Heart left ventricle (tissue), 16 donors: ENCODE measurements around the gene GHRL. TPM values are rescaled to one million over a fixed set of nuclear protein-coding genes. Genes with fewer than 3 reads are reported as not detected.

Source experiments
- ATAC-seq, 4 donors: fragments of 200-7000 bp; cut with Tn5 transposase; one replicate each; pipeline ENCODE4 v1.9.1; 2020 to 2022; ENCODE audit warnings: moderate library complexity in 4 of 4, mild to moderate bottlenecking in 3 of 4, moderate number of reproducible peaks in 1 of 4
- DNase-seq, 5 donors: peaks; one replicate each; pipeline ENCODE4 v3.0.0-alpha.2; 2020
- H3K27ac ChIP-seq, 12 donors: fragments of 200-600 bp; sonication (generic) in 4 of 12; one replicate each; pipeline versions ENCODE4 v1.5.0 to v1.8.0; 2016 to 2022; ENCODE audit warnings: mild to moderate bottlenecking in 2 of 12
- H3K27me3 ChIP-seq, 9 donors: fragments of 200-600 bp; sonication (generic) in 2 of 9; one replicate each; pipeline versions ENCODE4 v1.5.1 to v1.8.0; 2016 to 2022; ENCODE audit warnings: mild to moderate bottlenecking in 3 of 9
- H3K36me3 ChIP-seq, 9 donors: fragments of 200-600 bp; sonication (generic) in 2 of 9; one replicate each; pipeline versions ENCODE4 v1.5.0 to v1.8.0; 2018 to 2022; ENCODE audit warnings: mild to moderate bottlenecking in 2 of 9
- H3K4me1 ChIP-seq, 12 donors: fragments of 200-600 bp; sonication (generic) in 4 of 12; one replicate each; pipeline versions ENCODE4 v1.5.0 to v1.8.0; 2016 to 2022; ENCODE audit warnings: mild to moderate bottlenecking in 3 of 12
- H3K4me3 ChIP-seq, 12 donors: fragments of 200-600 bp; sonication (generic) in 4 of 12; one replicate each; pipeline versions ENCODE4 v1.5.0 to v1.8.0; 2017 to 2022; ENCODE audit warnings: mild to moderate bottlenecking in 9 of 12, moderate library complexity in 4 of 12
- H3K9me3 ChIP-seq, 12 donors: fragments of 200-600 bp; sonication (generic) in 4 of 12; one replicate each; pipeline versions ENCODE4 v1.5.0 to v1.8.0; 2016 to 2022; ENCODE audit warnings: mild to moderate bottlenecking in 1 of 12
- CTCF ChIP-seq, 12 donors: fragments of 200-600 bp; sonication (generic) in 4 of 12; IDR thresholded peaks; one replicate each; pipeline versions ENCODE4 v1.5.0 to v1.8.0; 2018 to 2022; ENCODE audit warnings: antibody characterized with exemption in 12 of 12, mild to moderate bottlenecking in 5 of 12
- POLR2A ChIP-seq, 2 donors: fragments of 450-650 bp; IDR thresholded peaks; one replicate each; pipeline ENCODE4 v1.6.1; 2017; ENCODE audit warnings: antibody characterized with exemption in 2 of 2, mild to moderate bottlenecking in 2 of 2, moderate library complexity in 2 of 2
- WGBS, 4 donors: extraction: QIAGEN DNeasy Blood & Tissue Kit in 2 of 4; methylation state at CpG; one replicate each; pipeline versions ENCODE4 v1.1.5 to v1.1.7; 2013 to 2018; 5-methylcytosine and 5-hydroxymethylcytosine counted together
- intact Hi-C, 10 donors: fragments of 100-400 bp; cut with DNase I; formaldehyde crosslinking; loops; one replicate each; pipeline versions ENCODE4 v1.11.1 to v1.14.2; 2022
- polyA plus RNA-seq, 2 donors: library from polyadenylated mRNA; stranded (reverse); fragments of 200-250 nt; gene quantifications; one replicate each; pipeline ENCODE4 v1.2.3, GENCODE V29; 2013
- total RNA-seq, 9 donors: library from RNA; depleted of rRNA in 2 of 9; stranded (reverse); fragments of >200 nt in 2 of 9; fragmentation: NEBNext Ultra II Directional in 3 of 9; extraction: Animal tissue kit (Norgen Biotek cat#: 25700) in 3 of 9; gene quantifications; one replicate each; pipeline versions ENCODE4 v1.1.0 to v1.2.4, GENCODE V29; 2016 to 2023
- donor health status: ischemic (EF 13 %, LVEDD 7.1; RV severe dilation, severe dysfunction).
- donor health status: healthy with polysubstance abuse.
- donor health status: DM: no; HTN: yes; CAD: no.
- donor health status: DM: no; HTN: no; CAD: no.
- donor health status: ischemic (EF 25% LVEDD 6.9; RV normal size, moderate dysfunction).
- donor health status: ischemic (EF 25% LVEDD 5.7; RV mildly dilated, moderate dysfunction).
- donor health status: healthy.
- donor health status: DM: yes; HTN: yes; CAD: no.
- donor health status: ischemic (EF 35%, LVEDD 5.7; RV mildly dilated, moderate dysfunction).
- donor health status: nonischemic (EF 11% LVEDD 7.7; RV severe dilation, severe dysfunction).
- donor health status: DM: yes; HTN: yes; CAD: no.
- donor health status: PGD.
- donor health status: ischemic (EF 29% LVEDD 5.4; RV normal size, mild dysfunction).
- donor health status: nonischemic (EF 23%, LVEDD 6.1; RV moderate dilation, normal function).

The GHRL gene
- total and polyA plus RNA-seq, 11 donors, result 0.18 to 2.1 (median 0.61) TPM; not detected in 6

- 77 to 86% (median 83%) methylated on average over 8 of the region's 8 CpGs for WGBS, 4 donors
- Histone ChIP-seq H3K27me3 (peaks cover 0 to 29% (median 13%) of the 10 kb centered on the region in 9 donors), H3K9me3 (no peaks in the 10 kb centered on the region), H3K36me3 (no peaks in the 10 kb centered on the region), H3K4me1 (no peaks in the 10 kb centered on the region), H3K4me3 (no peak overlapping the region), H3K27ac (no peak overlapping the region)
- intact Hi-C loops, result no loop called here
- ATAC-seq, result no peak
- no peak for TF ChIP-seq CTCF (IDR thresholded peaks at IDR 0.05)
- no peak for TF ChIP-seq POLR2A (IDR thresholded peaks at IDR 0.05)
- peak in 1 of 5 donors; percentile 17 for DNase-seq
Observed at GRCh38 chr3:10331320-10331719, 38.6 kb upstream of the GHRL start.

GRCh38 chr3:10330319-10330718, 37.6 kb upstream of the GHRL start:
- Histone ChIP-seq H3K4me3 (no peak overlapping the region), H3K27me3 (peaks cover 0 to 28% (median 13%) of the 10 kb centered on the region in 9 donors), H3K27ac (no peak overlapping the region), H3K4me1 (no peaks in the 10 kb centered on the region), H3K36me3 (no peaks in the 10 kb centered on the region), H3K9me3 (no peaks in the 10 kb centered on the region)
- DNase-seq (peak in 1 of 5 donors; percentile 17), ATAC-seq (no peak)
- intact Hi-C loops, result no loop called here
- 68 to 76% (median 71%) methylated on average over 10 to 12 of the region's 12 CpGs for WGBS, 4 donors
- TF ChIP-seq POLR2A (IDR thresholded peaks at IDR 0.05), result no peak
- TF ChIP-seq CTCF (IDR thresholded peaks at IDR 0.05), result no peak

DNA sequence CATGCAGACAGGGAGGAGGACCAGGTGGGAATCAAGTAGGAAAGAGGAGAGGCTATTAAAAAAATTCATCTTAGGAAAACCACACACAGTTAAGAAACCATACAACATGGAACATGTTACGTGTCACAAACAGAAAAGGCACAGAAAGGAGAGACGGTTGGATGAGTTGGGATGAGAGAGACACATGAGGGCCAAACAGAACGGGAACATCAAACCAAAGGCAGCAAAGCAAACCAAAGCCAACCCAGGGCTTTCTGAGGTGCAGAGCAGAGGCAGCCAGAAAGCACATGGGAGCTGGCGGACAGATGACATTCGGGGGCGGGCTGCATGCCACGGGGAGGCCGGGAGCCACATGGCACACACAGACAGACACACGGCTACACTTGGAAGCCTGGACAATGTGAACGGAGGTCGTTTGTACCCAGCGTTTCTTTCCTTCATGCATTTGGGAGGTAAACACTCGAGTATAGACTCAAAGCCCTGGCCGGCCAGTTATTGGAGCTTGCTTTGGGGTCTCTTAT, 36.8 kb upstream of the GHRL start:
- Histone ChIP-seq H3K36me3 (no peaks in the 10 kb centered on the region), H3K27ac (no peak overlapping the region), H3K4me3 (no peak overlapping the region), H3K9me3 (no peaks in the 10 kb centered on the region), H3K4me1 (no peaks in the 10 kb centered on the region), H3K27me3 (peaks cover 0 to 28% (median 13%) of the 10 kb centered on the region in 9 donors)
- DNase-seq (peak in 1 of 5 donors; percentile 8), ATAC-seq (no peak)
- intact Hi-C loops, result no loop called here
- TF ChIP-seq CTCF (IDR thresholded peaks at IDR 0.05) (no peak), POLR2A (IDR thresholded peaks at IDR 0.05) (no peak)
- WGBS, 4 donors, result 70 to 86% (median 80%) methylated on average over 14 of the region's 14 CpGs

DNA sequence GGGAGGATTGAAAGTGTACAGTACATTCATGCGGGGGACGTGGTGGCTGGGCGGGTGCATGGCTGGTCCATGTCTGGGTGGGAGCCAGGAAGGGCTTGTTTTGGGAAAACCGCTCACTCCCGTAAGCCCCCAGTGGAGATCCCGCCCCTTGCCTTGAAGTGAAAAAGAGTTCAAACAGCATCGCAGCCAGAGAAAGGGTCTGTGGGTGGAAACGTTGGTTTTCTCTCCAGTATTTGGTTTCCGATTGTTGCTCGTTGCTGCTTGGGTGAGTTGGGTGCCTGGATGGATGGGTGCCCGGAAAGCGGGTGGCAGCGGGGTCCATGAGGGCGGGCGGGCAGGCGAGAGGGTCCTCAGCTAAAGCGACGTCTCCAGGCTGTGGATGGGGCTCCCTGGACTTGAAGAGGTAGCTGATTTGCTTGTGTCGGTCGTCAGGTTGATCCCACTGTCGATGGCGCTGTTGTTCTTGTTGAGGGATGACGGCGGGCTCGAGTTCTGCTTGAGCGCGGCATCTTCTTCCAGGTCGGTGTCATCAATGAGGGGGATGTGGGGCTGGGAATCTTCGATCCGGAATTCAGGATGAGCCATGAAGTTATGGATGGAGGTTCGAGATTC, 35.8 kb upstream of the GHRL start:
- no peak for DNase-seq
- Histone ChIP-seq H3K27me3 (peaks cover 0 to 28% (median 13%) of the 10 kb centered on the region in 9 donors), H3K36me3 (no peaks in the 10 kb centered on the region), H3K4me1 (no peaks in the 10 kb centered on the region), H3K9me3 (no peaks in the 10 kb centered on the region), H3K27ac (no peak overlapping the region), H3K4me3 (no peak overlapping the region)
- TF ChIP-seq CTCF (IDR thresholded peaks at IDR 0.05), result no peak
- no peak for TF ChIP-seq POLR2A (IDR thresholded peaks at IDR 0.05)
- WGBS, 4 donors, result 45 to 57% (median 54%) methylated on average over 28 to 31 of the region's 31 CpGs
- intact Hi-C loops, result no loop called here
- ATAC-seq, result no peak
